GM19099 (cell line): ENCODE measurements around the gene RAB11FIP4.

ENCODE experiments used
- POLR2A ChIP-seq: IDR thresholded peaks from 3 replicates; pipeline ENCODE4 v1.6.1; 2011; ENCODE audit warnings: low read depth; ENCODE audit not compliant: insufficient read length; ENCODE audit errors: extremely low read depth

RAB11FIP4 gene

DNA sequence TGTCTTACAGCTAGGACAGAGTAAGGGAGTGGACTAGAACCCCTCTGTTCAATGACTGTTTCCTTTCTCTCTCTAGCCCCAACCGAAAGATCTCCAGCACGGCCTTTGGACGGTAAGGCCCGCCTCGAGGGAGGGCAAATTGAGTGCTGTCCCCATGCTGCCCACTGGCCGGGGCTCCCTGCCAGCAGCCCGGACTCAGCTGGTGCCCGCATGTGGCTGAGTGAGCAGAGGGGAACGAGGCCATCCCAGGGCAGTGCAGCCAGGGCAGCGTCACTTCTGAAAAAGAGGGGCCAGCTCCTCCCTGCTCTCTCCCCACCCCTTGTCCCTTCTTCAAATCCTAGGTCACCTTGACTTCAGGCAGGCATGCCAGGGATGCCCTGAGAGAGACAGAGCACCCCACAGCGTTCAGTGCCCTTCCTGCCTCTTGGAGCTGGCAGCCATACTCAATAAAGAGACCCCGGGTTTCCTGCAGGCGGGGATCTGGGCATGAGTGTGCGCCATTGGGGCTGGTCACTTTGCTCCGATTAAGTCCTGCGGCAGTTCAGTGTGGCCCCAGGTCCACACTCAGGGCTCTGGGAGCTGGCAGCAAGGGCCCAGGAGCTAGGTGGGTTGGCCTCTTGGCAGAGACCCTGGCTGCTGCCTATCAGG is 130.9 kb downstream of the RAB11FIP4 start:
- TF ChIP-seq POLR2A, result no peak

DNA sequence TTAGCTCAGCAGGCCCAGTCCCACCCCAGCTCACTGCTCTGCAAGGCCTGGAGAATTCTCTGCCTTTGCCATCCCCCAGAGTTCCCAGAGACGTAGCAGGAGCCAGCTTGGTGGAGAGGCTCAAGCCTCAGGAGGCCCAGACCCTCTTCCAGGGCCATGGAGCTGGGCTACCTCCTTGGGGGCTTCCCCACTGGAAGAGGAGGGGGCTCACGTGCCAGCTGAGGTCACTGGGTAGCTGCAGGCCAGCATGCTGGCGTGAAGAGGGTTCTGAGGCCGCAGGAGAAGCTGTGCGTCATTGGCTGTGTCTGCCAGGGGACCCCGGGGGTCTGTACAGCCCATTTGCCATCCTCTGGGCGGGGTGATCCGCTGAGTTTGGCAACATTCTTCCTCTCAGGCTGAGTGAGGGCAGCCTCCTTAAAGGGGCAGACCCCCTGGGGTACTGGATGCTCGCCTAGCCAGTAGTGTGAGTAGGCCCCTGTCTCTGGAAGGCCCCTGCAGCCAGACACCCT is 131.6 kb downstream of the RAB11FIP4 start:
- TF ChIP-seq POLR2A, result no peak

DNA sequence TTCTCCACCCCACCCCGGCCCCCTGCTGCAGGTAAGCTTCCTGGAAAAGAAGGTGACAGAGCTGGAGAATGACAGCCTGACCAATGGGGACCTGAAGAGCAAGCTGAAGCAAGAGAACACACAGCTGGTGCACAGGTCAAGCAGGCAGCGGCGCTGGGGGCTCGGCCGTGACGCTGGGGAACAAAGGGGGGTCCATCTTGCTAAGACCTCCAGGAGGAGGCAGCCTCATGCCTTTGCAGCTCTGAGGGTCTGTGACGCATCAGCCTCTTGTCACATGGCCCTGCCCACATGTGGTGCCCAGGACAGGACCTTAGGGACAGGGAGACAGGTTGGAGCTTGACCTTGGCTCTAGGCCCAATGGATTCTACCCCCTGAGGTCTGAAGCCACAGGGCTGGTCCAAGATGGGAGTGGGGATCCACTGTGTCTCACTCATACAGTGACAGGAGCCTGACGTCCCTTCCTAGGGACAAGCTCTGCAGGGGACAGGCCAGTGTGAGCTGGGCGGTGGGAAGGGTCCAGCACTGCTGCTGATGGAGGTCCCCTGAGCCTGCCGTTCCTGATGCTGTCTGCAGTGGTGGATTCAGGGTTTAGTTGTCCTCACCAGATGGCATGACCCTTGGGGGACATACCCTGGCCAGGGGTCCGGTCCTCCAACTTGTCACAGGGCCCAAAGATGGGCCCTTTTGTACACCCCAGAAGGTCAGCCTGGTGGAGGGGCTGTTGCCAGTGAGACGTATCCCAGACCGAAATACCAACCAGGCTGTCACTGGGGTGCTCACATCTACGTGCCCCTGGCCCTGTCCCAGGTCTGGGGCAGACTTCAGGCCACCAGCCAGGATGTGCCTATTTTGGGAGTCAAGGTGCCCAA is 132.6 kb downstream of the RAB11FIP4 start:
- TF ChIP-seq POLR2A, result no peak

DNA sequence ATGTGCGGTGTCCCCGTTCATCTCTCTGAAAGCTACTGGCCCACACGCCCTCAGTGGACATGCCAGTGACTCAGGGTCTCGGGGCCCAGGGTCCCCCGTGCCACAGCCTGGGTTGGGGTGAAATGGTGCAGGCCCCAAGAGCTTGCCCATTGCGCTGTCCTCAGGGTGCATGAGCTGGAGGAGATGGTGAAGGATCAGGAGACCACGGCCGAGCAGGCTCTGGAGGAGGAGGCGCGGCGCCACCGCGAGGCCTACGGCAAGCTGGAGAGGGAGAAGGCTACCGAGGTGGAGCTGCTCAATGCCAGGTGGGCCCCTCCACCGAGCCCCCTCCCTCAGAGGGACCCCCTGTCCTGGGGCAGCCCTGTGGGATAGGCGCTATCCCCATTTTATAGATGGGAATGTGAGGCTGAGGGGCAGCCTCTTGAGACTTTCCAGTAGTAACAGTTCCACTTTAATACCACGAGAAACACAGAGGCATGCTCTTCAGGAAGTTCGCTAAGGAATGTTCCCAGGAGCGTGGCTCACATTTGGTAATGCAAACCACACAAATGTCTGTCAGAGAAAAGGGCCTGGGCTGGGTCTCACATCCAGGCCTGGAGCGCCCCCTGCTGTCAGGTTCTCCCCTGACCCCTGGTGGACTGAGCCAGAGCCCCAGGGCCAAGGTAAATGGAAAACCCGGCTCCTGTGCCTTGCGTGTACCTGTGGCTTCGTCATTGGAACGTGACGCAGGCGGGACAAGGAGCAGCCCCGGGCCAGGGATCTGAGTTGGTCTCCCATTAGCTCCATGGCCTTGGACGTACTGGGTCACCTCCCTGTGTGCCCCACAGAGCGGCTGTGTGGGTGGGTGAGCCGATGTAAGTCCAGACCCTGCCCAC is 133.7 kb downstream of the RAB11FIP4 start:
- no peak for TF ChIP-seq POLR2A

DNA sequence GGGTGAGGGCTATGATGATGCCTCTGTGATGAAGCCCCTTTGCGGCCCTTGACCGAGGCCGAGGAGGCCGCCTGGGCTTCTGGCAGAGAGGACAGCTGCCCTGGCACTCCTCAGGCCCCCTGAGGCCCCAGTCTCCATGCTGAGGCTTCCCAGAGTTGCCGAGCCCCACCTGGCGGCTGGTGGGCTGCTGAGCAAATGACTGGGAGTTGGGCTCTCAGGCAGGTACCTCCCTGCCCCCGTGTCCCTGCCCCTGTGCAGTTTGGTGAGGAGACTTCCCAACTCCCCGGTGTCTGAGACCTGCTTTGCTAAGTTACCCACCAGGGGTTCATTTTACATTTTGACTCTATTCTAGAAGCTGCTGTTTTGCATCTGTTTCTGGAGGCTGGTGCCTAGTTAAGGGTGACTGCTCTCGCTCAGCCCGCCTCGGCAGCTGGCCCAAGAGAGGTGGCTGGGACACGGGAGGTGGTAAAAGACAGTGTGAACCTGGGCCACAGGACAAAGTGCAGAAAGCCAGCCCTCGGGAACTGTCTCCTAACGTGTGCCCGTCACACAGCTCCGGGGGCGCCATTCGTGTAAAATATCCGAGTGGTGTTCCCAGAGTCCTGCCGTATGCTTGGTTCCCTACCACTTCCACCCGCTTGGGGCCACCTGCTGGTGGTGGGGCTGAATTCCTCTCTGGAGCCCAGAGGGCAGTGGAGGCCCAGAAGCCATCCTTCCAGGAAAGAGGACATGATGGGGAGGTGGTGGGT is 134.5 kb downstream of the RAB11FIP4 start:
- TF ChIP-seq POLR2A, result no peak

DNA sequence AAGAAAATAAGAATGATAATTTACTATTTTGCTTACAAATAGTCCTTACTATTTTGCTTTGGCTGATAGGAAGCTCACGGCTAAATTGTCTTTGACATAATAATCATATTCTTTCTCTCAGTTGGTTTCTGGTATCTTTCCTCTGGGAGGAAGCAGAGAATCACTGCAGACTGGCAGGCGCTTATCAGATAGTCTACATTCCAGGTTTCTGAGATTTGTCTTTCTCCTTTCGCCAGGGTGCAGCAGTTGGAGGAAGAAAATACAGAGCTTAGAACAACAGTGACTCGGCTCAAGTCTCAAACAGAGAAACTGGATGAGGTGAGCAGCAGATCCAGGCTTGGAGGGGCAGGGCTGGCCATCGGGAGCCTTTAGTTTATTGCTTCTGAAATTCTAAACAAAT is 136.1 kb downstream of the RAB11FIP4 start:
- TF ChIP-seq POLR2A, result no peak

DNA sequence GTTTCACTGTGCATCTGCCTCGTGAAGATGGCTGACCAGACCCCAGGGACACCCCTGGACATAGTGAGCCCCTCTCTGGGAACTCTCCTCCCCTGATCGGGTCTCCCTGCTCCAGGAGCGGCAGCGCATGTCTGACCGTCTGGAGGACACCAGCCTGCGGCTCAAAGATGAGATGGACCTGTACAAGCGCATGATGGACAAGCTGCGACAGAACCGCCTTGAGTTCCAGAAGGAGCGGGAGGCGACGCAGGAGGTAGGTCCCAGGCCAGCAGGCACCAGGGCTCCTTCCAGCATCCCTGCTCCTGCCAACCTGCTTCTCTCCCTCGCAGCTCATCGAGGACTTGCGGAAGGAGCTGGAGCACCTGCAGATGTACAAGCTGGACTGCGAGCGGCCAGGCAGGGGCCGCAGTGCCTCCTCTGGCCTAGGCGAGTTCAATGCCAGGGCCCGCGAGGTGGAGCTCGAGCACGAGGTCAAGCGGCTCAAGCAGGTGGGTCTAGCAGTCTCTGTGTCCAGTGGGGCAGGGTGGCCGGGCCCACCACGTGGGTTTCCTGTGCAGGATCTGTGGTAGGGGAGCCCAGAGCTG is 136.9 kb downstream of the RAB11FIP4 start:
- no peak for TF ChIP-seq POLR2A

DNA sequence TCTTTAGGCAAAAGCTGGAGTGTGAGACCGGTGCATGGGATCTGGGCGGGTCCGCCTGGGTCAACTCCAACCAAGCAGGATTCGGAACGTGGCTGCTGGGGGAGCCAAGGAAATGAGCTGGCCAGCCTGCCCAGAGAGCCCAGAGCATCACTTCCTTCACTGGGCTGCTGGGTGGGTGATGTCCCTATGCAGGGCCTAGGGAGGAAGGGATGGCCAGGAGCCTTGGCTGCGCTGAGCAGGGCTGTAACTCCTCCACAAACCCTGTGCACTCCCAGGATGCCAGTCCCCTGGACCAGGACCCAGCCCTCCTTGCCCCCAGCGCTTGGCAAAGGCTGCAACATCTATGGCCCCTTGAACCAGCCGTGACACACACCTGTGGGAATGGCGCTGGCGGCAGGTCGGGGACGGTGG is 138.4 kb downstream of the RAB11FIP4 start:
- TF ChIP-seq POLR2A, result no peak

DNA sequence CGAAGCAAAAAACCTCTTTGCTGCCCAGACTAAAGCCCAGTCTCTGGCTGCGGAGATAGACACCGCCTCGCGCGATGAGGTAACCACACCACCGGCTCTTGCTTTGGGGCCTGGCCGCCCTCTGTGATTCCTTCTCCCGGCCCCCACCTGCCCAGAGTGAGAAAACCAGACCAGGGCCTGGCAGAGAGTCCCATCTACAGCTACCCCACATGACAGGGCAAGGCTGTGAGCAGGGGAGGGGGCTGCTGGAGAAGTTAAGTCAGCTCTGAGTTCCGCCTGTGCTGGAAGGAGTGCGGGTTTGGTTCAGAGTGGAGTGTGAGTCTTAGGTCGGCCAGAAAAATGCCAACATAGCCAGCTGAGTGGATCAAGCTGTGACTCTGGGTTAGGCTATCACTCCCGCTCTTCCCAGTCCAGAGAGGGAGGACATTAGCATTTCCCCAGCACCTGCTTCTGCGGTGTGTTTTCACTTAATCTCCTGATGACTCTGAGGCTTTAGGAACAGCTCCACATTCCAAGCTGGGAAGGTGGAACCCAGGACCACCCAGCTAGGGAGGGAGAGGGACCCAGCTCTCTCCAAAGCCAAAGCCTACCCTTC is 139.0 kb downstream of the RAB11FIP4 start:
- no peak for TF ChIP-seq POLR2A

DNA sequence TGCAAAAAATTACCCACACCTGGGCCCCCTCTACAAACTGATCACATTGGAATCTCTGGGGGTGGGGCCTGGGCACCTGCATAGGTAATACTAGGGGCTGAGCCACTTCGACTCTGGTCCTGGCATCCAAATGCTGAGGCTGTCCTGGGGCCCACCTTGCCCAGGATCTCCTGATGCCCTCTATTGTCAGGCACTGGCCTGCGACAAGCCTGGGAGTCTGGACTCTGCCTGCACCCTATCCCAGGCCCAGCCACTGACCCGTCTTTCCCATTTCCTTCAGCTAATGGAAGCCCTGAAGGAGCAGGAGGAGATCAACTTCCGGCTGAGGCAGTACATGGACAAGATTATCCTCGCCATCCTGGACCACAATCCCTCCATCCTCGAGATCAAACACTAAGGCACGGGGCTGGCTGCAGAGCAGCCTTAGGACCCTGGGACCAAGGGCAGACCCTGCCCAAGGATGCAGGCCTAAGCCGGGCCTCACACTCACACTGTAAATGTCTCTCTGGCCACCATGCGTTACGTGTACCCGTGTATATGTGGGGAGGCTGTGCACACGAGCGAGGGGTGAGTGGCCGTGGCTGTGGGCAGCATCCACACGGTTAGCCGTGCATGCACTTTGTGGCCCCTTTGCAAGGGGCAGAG is 140.0 kb downstream of the RAB11FIP4 start:
- TF ChIP-seq POLR2A, result no peak

DNA sequence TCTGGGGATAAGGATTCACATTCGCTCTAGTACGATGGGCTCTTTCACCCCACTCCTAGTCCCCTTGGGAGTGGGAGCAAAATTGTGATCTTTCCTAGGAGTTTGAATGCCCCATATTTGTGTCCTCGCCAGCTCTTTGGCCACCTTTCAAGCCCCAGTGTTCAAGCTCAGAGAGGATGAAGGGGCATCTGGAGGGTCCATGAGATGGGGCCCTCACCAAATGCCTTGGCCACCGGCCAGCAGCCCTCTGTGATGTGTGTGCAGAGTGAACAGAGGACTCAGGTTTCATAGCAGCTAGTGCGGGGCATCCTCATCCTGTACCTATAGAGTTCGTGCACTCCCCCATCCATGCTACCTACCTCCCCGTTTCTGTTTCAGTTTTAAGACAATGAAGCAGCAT is 140.6 kb downstream of the RAB11FIP4 start:
- no peak for TF ChIP-seq POLR2A

DNA sequence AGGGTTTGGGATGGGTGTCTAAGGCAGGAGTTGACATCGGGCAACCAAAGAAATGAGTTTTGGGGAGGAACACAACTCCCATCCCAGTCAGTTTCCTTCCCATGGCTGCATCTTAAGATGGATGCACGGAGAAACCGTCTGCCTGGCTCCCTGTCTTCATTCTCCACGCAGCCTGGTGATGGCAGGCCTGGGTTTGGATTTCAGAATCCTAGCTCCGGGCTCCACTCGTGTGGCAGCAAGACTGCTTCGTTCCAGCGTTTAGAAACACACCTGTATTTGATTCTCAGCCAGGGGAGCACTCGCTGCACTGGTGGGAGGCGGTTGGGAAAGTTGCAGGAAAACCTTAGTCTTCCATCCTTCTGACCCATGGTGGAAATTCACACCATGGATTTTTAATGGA is 141.1 kb downstream of the RAB11FIP4 start:
- no peak for TF ChIP-seq POLR2A

DNA sequence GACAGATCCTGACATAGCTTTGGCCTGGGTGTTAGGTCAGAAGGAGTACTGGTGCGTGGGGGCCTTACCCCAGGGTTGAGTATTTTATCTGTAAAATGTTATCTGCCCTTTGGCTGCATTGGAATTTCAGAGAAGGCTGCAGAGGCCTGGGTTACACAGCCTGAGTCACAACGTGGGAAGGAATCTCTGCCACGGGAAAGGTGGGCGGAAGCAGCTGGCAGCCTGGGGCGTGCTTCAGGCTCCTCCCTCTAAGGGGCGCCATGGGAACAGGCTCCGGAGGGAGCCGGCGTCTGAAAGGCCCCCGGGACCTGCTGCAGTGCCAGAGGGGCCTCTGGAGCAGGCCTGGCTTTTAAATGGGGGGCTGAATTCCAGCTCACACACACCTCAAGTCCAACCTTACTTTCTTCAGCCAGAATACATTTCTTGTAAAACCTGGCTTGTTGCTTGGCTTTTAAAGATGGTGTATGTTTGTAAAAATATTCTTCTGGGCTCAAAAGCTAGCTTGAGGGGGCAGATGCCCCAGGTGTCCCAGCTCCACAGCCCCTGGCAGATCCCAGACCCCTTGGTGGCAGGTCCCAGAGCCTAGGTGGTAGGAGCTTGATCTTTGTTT is 142.2 kb downstream of the RAB11FIP4 start:
- no peak for TF ChIP-seq POLR2A

DNA sequence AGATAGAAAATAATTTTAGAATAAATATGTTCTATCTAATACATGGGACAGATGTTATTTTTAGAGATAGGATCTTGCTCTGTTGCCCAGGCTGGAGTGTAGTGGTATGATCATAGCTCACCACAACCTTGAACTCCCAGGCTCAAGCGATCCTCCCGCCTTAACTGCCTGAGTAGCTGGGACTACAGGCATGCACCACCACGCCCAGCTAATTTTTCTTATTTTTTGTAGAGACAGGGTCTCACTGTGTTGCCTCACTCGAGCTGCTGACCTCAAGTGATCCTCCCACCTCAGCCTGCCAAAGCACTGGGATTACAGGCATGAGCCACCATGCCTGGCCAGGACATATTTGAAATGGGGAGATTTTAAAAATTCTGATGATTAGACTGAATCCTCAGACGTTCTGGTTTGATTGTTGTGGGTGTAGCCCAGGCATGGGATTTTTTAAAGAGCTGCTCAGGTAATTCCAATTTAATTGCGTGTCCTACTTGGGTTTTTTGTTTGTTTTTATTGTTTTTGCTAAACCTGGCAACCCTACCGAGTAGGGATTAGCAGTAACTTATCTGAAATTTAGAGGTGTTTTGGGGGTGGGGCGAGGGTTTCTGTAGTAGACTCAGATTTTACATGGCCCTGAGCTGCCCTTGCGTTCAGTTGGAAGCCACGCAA is 142.9 kb downstream of the RAB11FIP4 start:
- no peak for TF ChIP-seq POLR2A
